ENCODE results near the gene RPS19BP1.

The RPS19BP1 gene

DNA sequence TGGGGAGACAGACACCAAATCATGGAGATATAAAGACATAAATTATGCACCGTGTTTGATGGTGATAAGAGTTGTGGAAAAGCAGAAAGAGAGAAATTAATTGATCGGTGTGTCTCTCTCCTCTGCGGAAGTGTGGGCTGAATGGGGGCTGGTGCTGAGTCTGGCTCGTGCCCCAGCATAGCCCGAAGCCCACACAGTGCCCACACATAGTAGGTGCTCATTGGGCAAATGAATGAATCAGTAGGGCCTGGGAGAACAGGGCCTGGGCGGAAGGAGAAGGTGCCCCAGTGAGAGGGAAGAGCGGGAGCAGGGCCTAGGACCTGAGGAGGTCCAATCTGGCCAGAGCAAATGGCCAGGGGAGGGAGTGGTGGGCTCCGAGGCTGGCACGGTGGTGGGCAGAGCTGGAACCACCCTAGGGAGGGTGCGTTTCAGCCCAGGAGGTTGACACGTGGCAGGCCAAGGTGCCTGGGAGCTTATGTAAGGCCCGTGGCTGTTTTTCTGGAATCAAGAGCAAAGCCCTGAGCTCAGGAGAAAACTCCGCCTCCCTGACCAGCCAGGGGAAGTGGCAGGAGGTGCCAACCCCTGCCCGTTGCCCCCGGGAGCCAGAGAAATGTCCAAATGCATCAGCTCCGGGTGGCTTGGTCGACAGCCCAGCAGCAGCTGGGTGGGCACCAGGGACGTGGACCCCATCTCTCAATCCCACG is 35.9 kb upstream of the RPS19BP1 start:
- TF ChIP-seq RAD21 (IDR thresholded peaks at IDR 0.05; ENCODE audit: low read depth): no peak
- no peak for TF ChIP-seq TEAD4 (IDR thresholded peaks at IDR 0.05)
- no peak for TF ChIP-seq CEBPB (IDR thresholded peaks at IDR 0.05)
- no peak for TF ChIP-seq TAF1 (IDR thresholded peaks at IDR 0.05; ENCODE audit: low read depth)
- TF ChIP-seq CREB1 (IDR thresholded peaks at IDR 0.05; ENCODE audit: low read depth): no peak
- TF ChIP-seq, protein P1, sequence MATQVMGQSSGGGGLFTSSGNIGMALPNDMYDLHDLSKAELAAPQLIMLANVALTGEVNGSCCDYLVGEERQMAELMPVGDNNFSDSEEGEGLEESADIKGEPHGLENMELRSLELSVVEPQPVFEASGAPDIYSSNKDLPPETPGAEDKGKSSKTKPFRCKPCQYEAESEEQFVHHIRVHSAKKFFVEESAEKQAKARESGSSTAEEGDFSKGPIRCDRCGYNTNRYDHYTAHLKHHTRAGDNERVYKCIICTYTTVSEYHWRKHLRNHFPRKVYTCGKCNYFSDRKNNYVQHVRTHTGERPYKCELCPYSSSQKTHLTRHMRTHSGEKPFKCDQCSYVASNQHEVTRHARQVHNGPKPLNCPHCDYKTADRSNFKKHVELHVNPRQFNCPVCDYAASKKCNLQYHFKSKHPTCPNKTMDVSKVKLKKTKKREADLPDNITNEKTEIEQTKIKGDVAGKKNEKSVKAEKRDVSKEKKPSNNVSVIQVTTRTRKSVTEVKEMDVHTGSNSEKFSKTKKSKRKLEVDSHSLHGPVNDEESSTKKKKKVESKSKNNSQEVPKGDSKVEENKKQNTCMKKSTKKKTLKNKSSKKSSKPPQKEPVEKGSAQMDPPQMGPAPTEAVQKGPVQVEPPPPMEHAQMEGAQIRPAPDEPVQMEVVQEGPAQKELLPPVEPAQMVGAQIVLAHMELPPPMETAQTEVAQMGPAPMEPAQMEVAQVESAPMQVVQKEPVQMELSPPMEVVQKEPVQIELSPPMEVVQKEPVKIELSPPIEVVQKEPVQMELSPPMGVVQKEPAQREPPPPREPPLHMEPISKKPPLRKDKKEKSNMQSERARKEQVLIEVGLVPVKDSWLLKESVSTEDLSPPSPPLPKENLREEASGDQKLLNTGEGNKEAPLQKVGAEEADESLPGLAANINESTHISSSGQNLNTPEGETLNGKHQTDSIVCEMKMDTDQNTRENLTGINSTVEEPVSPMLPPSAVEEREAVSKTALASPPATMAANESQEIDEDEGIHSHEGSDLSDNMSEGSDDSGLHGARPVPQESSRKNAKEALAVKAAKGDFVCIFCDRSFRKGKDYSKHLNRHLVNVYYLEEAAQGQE (IDR thresholded peaks at IDR 0.05; ENCODE audit: low read depth): no peak
- TF ChIP-seq FOXM1 (IDR thresholded peaks at IDR 0.05; ENCODE audit: borderline replicate concordance, low read depth): no peak
- TF ChIP-seq EP300 (IDR thresholded peaks at IDR 0.05; ENCODE audit: borderline replicate concordance): no peak
- TF ChIP-seq, protein P2, sequence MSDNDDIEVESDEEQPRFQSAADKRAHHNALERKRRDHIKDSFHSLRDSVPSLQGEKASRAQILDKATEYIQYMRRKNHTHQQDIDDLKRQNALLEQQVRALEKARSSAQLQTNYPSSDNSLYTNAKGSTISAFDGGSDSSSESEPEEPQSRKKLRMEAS (IDR thresholded peaks at IDR 0.05): no peak
- no peak for TF ChIP-seq NFIC (IDR thresholded peaks at IDR 0.05)
- no peak for TF ChIP-seq ZBTB7A (IDR thresholded peaks at IDR 0.05; ENCODE audit: low read depth)

DNA sequence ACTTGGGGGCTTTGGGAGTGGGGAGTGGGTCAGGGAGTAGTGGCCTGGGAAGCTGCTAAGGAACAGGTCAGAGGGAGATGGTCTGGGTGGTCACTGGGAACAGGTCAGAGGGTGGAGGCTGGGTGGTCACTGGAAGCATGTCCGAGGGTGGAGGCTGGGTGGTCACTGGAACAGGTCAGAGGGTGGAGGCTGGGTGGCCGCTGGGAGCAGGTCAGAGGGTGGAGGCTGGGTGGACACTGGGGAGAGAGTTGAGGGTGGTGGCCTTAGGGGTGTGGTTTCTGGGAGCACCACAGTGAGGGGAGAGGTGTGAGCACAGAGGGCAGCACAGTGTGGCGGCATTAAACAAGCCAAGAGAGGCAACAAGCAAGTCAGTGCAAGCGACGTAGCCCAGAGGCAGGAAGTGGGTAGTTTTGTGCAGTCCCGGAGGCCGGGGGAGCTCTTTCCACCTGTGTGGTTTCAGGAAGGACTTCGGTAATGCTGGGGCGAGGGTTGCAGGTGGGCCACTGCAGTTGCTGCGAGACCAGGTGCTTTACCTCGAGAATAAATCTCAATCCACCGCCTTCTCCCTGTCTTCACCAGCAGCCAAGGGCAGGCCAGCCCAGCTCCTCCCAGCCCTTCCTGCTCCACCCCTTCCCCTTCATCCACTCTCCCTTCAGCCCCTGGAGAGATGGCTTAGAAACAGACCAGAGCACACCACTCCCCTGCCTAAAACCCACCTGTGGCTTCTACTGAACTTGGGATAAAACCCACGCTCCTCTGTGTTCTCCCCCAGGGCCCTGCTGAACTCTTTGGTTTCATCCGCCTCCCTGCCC is 34.8 kb upstream of the RPS19BP1 start:
- no peak for TF ChIP-seq EGR1 (IDR thresholded peaks at IDR 0.05)
- TF ChIP-seq YY1 (IDR thresholded peaks at IDR 0.05; ENCODE audit: low read depth): no peak
- no peak for TF ChIP-seq TAF1 (IDR thresholded peaks at IDR 0.05; ENCODE audit: low read depth)
- no peak for TF ChIP-seq CEBPB (IDR thresholded peaks at IDR 0.05)
- TF ChIP-seq ZBTB7A (IDR thresholded peaks at IDR 0.05; ENCODE audit: low read depth): no peak

DNA sequence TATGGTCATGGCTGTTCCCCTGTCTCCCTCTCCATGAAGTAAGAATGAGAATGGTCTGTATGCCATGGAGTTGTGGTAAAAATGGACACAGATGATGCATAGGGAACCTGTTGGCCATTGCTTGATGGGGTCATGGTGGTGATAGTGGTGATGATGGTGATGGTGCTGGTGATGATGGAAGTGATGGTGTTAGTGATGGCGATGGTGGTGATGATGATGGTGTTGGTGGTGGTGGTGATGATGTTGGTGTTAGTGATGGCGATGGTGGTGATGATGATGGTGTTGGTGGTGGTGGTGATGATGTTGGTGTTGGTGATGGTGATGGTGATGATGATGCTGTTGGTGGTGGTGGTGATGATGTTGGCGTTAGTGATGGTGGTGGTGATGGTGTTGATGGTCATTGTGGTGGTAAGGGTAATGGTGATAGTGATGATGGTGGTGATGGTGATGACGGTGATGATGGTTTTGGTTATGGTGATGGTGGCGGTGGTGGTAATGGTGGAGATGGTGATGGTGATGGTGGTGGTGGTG is 32.9 kb upstream of the RPS19BP1 start:
- TF ChIP-seq TEAD4 (IDR thresholded peaks at IDR 0.05): no peak
- no peak for TF ChIP-seq CEBPB (IDR thresholded peaks at IDR 0.05)
- no peak for TF ChIP-seq EP300 (IDR thresholded peaks at IDR 0.05; ENCODE audit: borderline replicate concordance)
- TF ChIP-seq FOXM1 (IDR thresholded peaks at IDR 0.05; ENCODE audit: borderline replicate concordance, low read depth): no peak
- TF ChIP-seq, protein P2 (IDR thresholded peaks at IDR 0.05): no peak
- TF ChIP-seq EGR1 (IDR thresholded peaks at IDR 0.05): no peak
- no peak for TF ChIP-seq TAF1 (IDR thresholded peaks at IDR 0.05; ENCODE audit: low read depth)
- no peak for TF ChIP-seq YY1 (IDR thresholded peaks at IDR 0.05; ENCODE audit: low read depth)
- TF ChIP-seq RAD21 (IDR thresholded peaks at IDR 0.05; ENCODE audit: low read depth): no peak
- TF ChIP-seq, protein P1 (IDR thresholded peaks at IDR 0.05; ENCODE audit: low read depth): no peak

DNA sequence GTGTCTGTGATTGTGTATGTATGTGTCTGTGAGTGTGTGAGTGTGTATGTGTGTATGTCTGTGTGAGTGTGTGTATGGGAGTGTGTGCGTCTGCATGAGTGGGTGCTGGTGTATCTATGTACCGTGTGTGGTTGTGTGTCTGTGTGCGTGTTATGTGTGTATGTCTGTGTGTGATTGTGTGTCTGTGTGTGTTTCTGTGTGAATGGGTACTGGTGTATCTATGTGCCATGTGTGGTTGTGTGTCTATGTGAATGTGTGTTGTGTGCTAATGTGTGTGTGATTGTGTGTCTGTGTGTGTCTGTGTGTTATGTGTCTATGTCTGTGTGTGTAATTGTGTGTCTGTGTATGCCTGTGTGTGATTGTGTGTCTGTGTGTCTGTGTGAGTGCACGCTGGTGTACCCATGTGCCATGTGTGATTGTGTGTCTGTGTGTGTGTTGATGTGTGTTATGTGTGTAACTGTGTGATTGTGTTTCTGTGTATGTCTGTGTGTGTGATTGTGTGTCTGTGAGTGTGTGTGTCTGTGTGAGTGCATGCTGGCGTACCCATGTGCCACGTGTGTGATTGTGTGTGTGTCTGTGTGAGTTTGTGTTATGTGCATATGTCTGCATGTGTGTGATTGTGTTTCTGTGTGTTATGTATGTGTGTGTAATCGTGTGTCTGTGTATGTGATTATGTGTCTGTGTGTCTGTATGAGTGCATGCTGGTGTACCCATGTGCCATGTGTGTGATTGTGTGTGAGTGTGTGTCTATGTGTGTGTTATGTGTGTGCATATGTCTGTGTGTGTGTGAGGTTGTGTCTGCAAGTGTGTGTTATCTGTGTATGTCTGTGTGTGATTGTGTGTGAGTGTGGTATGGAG is 31.3 kb upstream of the RPS19BP1 start:
- TF ChIP-seq FOXM1 (IDR thresholded peaks at IDR 0.05; ENCODE audit: borderline replicate concordance, low read depth): no peak
- TF ChIP-seq TCF12 (IDR thresholded peaks at IDR 0.05; ENCODE audit: low read depth): no peak
- TF ChIP-seq, protein P1 (IDR thresholded peaks at IDR 0.05; ENCODE audit: low read depth): no peak
- no peak for TF ChIP-seq ZBTB7A (IDR thresholded peaks at IDR 0.05; ENCODE audit: low read depth)
